GM18517 (cell line): ENCODE measurements around the gene UBE2D4.
A peak's percentile ranks its signal among the peaks of the same experiment; 100 is the strongest.
"Not testable (repeated sequence)": the region's sequence is repeated elsewhere in the genome, so short reads cannot be mapped to it uniquely, and the experiment has no call there.

Source experiments
- ATAC-seq: cut with Tn5 transposase; IDR thresholded peaks from one replicate; pipeline ENCODE4 v1.9.1; 2021; ENCODE audit warnings: mild to moderate bottlenecking, moderate library complexity; ENCODE audit not compliant: unreplicated experiment

UBE2D4 gene

DNA sequence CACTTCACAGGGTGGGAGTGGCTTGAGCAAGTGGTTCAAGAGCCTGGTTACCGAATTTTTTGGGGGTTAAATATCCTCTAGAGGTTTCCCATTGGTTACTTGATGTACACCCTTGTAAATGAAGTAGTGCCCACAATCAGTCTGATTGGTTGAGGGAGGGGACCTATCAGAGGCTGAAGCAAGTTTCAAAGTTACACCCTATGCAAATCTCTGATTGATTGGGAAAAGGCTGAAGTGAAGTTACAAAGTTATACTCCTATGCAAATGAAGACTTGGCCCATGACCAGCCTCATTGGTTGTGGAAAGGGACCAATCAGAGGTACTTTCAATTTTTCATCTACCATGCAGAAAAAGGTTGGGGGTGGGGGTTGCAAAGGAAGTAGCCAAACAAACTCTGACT, 34.7 kb downstream of the UBE2D4 start:
- ATAC-seq, result no peak

DNA sequence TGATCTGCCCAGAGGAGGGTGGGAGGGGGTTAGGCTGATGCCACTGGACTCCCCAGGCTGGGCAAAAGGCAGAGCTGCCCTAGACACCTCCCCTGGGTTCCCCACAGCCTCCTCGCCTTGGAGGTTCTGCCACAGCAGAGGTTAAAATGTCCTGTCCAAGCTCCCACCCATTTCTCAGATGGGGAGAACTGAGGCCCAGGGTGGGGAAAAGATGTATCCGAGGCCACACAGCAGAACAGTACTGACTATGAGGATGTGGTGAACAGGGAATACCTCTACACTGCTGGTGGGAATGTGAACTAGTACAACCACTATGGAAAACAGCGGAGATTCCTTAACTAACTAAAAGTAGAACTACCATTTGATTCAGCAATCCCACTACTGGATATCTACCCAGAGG, 40.2 kb downstream of the UBE2D4 start:
- not testable (repeated sequence) for ATAC-seq

DNA sequence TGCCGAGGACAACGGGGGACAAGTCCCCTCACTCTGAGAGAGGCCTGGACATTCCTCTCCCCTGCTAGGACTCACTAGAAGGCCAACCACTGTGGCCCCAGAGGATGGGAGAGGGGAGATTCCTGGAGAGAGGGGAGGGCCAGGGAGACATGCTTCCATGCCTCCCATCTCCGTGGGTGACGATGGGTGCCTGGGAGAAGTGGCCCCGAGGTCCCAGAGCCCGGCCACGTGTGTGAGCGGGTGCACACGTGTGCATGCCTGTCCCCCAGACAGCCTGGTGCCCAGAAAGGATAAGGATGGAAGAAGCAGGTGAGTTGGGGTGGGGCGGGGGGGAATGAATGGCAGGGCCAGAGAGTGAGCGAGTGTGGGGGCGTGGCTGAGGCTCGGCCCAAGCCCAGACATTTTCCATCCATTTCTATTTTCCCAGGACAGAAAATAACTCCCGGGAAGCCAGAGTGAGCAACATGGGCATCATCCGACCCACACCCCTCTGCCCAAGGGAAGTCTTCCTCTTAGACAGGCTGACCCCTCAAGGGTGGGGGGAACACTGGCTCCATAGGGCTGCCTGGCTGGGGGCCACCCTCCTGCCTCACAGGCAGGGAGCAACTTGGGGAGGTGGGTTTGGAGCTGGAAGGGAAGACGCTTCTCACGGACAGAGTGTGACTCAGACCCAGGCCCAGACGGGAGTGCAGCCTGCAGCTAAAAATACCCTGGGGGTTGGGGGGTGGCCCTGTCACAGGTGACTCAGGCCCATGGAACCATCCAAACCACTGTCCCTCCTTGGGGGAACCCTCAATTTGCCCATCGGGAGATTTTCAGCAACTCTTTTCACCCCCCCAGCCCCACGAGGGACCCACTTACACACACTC, 42.2 kb downstream of the UBE2D4 start:
- ATAC-seq, result not testable (repeated sequence)

DNA sequence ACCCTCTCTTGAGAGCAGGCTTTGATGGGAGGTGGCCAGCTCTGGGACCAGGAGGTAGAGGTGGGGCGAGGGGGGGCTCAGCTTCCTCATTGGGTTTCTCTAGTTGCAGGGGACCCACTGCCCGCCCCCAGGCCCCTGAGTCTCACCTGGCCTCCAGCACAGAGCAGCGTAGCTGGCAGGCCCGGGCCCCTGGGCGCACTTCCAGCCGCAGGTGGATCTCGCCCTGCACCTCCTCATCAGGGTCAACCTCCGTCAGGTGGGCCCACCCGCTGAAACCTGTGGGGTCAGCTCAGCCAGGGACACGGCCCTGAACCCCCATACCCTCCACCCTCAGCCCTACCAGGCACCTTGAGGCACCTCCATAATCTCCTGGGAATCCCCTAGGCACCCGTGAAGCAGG, 43.4 kb downstream of the UBE2D4 start:
- ATAC-seq, result not testable (repeated sequence)

DNA sequence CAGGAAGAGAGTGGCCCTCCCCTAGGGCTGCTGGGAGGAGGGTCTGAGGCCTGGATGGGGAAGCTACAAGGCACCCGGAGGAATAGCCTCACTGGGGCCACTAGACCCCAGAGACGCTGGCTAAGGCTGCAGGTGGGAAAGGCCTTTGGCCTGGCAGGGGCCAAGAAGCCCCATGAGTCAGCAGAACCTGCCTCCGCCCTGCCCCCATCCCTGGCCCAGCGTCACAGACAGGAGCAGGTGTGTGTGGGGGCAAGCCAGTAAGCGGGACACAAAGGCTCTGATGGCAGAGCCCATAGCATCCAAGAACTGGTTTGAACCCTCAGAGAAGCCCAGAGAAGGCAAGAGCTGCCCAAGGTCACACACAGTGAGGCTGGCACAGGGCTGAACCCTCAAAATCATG, 44.5 kb downstream of the UBE2D4 start:
- not testable (repeated sequence) for ATAC-seq

DNA sequence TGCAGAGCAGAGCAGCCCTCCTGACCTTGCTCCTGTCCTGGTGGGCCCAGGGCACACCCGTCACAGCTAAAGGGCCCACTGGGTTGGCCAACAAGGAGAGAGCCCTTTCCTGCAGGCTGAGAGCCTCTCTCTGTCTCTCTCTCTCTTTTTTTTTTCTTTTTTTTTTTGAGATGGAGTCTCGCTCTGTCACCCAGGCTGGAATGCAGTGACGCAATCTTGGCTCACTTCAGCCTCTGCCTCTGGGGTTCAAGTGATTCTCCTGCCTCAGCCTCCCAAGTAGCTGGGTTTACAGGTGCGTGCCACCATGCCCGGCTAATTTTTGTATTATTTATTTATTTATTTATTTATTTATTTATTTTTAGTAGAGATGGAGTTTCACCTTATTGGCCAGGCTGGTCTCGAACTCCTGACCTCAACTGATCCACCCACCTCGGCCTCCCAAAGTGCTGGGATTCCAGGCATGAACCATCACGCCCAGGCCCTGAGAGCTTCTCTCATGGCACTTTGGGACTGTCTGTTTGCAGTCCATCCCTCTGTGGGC, 47.9 kb downstream of the UBE2D4 start:
- ATAC-seq, result not testable (repeated sequence)

DNA sequence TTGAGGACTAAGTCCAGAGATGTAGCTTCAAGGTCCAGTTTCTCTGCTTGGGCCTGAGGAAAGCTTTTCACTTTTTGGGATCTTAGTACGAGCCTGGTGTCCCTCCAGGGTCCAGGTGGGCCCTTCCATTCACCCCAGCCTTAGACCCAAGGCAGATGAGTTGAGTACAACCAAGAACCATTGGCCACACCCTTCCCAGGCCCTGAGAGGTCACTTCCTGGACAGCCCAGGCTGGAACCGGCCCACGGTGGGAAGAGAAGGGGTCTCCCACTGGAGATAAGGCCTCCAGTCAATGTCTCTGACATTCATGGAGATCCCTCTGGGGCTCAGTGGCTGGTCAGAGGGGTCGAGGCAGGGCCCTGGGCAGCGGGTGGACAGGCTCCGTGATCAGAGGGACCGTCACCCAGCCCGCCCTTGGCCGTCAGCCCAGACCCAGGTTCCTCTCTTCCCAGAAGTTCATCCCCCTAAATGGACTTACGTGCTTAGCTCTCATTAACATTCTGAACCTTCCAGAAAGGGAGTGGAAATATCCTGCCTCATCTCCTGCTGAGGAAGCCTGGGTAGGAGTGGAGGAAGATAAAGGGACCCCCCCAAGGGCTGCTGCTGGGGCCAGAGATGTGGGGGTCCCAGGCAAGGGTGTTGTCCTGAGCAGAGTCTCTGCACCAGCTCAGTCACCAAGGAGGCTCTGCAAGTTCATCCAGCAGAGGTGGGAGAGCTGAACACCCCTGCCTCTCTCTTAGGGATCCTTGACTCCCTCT, 48.7 kb downstream of the UBE2D4 start:
- not testable (repeated sequence) for ATAC-seq

DNA sequence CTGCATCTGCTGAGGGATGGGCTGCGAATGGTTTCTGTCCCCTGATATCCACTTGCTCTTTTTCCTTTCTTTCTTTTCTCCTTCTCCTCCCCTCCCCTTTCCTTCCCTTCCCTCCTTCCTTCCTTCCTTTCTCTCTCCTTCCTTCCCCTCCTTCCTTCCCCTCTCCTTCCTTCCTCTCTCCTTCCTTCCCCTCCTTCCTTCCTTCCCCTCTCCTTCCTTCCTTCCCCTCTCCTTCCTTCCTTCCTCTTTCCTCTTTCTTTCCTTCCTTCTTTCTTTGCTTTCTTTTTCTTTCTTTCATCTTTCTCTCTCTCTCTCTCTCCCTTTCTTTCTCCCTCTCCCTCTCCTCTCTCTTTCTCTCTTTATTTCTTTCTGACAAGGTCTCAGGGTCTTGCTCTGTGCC, 51.3 kb downstream of the UBE2D4 start:
- ATAC-seq, result no peak

DNA sequence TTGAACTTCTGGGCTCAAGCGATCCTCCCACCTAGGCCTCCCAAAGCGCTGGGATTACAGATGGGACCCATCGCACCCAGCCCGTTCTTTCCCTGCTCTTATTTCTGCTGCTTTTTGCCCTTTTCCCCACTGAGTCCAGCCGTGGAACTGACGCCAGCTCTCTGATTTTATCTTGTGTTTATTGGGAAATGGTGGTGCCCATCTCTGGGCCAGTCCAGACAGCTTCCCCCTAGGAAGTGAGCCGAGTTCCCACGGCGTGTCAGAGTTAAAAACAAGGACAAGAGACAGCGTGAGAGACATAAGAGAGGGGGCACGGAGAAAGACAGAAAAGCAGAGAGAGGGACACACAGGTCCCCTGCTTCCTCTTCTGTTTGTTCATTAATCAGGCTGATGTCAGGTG, 51.9 kb downstream of the UBE2D4 start:
- not testable (repeated sequence) for ATAC-seq

DNA sequence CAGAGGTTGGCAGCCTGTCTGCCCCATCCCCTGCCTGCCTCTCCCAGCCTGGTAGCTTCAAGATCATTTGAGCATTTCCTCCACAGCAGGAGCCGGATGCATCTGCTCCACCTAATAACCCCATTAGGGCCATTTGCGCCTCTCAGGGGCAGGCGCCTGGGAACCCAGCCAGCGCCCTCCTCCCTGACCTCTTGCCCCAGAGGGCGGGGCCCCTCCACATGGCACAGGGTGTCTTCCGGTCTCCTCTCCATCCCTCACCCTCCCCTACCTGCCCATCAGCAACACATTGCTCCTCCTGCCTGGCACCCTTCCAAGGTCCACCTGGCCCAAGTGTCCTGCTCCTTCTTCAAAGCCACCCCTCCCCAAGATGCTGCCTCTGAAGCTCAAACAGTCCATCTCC, 56.6 kb downstream of the UBE2D4 start:
- not testable (repeated sequence) for ATAC-seq

DNA sequence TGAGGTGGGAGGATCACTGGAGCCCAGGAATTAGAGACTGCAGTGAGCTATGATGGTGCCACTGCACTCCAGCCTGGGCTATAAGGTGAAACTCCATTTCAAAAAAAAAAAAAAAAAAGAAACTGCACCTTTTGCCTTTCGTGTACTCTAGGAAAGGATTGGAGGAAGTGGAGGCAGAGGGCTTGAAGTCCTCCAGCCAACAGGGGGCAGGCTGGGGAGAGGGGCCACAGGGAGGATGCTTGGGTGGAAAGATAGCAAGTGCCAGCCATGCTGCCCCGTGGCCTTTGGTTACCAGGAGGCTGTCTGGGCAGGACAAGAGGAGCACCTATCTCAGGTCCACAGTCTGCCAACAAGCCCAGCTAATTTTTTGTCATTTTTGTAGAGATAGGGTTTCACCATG, 57.5 kb downstream of the UBE2D4 start:
- not testable (repeated sequence) for ATAC-seq

DNA sequence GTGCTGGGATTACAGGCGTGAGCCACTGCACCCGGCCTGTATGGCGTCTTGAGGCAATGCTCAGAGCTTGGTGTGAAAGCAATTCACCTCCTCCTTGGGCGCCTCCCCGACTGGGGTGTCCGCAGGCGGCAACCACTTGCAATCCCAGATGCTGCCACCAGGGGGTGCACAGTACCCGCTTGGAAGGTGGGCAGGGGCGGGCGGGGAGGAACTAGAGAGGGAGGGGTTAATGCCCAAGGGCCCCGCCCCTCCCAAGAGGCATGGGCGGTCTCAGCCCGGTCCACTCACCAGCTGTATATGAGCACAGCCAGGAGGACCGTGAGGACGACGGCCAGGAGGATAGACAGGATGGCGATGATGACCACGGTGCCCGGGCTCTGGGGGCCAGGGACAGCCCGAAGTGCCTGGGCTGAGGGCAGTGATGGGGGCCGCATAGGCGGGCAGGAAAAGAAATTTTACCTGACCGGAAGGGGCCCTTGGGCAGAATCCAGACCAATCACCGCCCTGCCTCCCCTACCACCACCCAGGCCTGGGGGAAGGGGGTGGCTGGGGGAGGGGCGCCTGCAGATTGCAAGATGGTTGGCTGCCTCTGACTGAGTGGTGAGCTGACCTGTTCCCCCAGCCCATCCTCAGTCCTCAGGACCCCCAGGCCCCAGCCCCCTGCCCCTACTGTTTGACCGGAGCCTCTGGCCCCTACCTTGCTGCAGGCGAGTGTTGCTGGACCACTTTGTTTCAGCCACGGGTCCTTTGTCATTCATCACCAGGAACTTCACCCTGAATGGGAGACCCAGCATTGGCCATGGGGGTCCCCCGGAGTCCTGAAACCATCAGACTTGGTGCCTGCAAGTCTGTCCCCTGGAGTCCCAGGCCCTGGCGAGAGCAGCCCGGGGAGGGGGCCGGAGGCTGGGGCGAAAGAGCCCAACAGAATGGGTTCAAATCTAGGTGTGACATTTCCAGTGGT, 59.9 kb downstream of the UBE2D4 start:
- peak; percentile 59 for ATAC-seq

DNA sequence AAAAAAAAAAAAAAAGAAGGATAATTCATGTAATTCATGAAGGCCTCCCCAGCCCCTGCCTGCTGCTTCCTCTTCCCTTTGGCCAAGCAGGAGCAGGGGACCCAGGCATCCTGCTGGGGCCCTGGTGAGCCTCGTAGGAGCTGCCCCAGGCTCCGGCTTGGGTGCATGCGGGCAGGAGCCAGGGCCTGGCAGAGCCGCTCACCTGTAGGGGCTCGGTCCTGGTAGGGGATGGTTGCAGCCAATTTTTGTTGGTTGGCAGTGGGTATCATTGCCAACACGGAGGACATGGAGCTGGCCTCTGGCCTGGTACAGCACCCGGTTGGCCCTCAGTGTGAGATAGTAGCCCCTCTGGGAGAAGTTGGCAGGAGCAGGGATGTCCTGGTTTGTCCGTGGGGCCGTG, 61.2 kb downstream of the UBE2D4 start:
- ATAC-seq, result not testable (repeated sequence)

DNA sequence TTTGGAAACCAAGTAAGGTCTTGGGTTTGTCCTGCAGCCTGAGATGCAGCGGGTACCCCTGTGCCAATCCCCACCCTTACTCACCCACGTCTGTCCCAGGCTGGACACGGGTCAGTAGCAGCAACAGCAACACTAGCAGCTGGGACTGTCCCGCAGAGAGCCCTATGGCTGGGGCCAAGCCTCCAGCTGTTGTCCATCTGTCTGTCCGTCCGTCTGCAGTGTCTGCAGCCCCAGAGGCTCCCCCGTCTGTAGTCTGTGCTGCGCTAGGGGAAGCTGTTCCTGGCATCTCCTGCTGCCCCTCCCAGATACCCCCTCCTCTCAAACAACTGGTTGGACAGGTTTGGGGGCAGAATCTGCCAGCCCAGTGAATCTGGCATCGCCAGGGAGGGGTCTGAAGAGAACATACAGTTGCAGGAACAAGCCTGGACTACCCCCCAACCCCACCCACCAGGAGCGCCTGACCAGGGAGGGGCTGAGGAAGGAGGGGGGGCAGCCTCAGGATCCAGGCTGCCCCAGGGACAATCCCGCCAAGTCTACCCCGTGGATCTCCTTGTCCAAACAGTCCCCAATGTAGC, 63.9 kb downstream of the UBE2D4 start:
- not testable (repeated sequence) for ATAC-seq

DNA sequence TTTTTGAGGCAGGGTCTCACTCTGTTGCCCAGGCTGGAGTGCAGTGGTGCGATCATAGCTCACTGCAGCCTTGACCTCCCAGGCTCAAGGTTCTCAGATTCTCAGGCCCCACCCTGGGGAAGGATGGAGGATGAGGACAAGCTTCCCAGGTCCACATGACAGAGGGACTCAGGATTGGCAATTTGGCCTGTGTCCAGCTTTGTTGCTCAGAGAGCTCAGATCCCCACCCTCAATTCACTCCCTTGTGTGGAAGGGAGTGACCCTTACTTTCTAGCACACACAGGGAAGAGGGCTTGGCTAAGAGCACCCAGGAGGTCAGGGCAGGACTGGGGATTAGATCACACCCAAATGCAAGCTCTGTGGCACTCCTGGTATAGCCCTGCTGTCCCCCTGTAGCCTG, 64.6 kb downstream of the UBE2D4 start:
- ATAC-seq, result not testable (repeated sequence)

DNA sequence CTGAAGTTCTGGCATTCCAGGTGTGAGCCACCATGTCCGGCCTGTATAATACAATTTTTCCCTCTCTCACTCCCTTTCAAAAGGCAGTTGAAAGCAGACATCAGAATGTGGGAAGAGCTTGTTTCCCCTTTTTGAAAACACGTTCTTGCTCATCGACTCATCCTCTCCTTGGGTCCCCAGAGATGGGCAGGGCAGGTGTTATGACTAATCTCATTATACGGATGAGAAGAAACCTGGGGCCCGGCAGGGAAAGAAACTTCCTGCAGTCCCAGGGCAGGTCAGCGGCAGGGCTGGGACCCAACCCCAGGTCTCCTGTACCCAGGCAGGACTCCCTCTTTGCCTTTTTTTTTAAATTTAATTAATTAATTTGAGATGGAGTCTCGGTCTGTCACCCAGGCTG, 66.7 kb downstream of the UBE2D4 start:
- ATAC-seq, result peak; percentile 93

DNA sequence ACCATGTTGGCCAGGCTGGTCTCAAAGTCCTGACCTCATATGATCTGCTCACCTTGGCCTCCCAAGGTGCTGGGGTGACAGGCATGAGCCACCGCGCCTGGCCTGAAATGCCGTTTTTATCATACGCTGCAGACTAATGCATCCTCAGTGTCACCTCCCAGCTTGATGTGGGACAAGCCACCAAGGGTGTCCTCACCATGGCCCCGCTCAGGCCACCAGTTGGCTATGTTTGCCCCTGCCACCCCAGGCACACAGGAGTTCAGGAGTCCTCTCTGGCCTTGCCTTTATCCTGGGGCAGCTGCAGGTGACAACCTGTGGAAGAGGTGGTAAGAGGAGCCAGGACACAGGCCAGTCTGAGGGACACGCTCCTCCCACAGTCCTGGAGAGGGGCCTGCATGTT, 68.4 kb downstream of the UBE2D4 start:
- not testable (repeated sequence) for ATAC-seq

DNA sequence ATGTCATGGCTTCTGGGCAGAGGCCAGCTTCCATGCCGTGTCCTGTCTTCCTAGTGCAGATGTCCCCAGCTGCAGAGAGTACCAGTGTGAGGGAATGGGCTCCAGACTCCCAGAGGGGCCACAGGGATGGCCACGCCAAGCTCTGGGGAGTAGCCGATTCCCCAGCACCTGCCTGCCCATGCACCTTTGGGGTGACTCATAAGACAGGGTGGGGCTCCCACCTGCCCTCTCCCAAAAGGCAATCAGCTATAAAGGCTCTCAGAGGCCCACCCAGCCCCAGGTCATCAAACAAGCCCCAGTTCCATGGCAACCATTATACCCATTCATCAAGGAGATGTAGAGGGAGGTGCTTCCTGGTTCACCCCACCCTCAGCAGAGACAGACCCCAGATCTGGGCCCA, 71.3 kb downstream of the UBE2D4 start, which contains the start of gene SPDYE1:
TSS of gene SPDYE1 (plus strand) at position 366 of the 400 bp plus-strand sequence. CDS start 2,053 bp downstream, outside the sequence.
- not testable (repeated sequence) for ATAC-seq
